Activated CD4-positive, alpha-beta T cell treated with anti-CD3 and anti-CD28 coated beads, Interleukin-2, Interleukin-6, amounts not matched to agents 100 ng/mL and 50 ng/mL, durations not matched to agents 16 hours and 8 hours (primary cell): ENCODE data around the gene SLC12A3.

Experiments
- DNase-seq: peaks from one replicate; pipeline ENCODE4 v3.0.0-alpha.2; 2020

The SLC12A3 gene, protein sequence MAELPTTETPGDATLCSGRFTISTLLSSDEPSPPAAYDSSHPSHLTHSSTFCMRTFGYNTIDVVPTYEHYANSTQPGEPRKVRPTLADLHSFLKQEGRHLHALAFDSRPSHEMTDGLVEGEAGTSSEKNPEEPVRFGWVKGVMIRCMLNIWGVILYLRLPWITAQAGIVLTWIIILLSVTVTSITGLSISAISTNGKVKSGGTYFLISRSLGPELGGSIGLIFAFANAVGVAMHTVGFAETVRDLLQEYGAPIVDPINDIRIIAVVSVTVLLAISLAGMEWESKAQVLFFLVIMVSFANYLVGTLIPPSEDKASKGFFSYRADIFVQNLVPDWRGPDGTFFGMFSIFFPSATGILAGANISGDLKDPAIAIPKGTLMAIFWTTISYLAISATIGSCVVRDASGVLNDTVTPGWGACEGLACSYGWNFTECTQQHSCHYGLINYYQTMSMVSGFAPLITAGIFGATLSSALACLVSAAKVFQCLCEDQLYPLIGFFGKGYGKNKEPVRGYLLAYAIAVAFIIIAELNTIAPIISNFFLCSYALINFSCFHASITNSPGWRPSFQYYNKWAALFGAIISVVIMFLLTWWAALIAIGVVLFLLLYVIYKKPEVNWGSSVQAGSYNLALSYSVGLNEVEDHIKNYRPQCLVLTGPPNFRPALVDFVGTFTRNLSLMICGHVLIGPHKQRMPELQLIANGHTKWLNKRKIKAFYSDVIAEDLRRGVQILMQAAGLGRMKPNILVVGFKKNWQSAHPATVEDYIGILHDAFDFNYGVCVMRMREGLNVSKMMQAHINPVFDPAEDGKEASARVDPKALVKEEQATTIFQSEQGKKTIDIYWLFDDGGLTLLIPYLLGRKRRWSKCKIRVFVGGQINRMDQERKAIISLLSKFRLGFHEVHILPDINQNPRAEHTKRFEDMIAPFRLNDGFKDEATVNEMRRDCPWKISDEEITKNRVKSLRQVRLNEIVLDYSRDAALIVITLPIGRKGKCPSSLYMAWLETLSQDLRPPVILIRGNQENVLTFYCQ

DNA sequence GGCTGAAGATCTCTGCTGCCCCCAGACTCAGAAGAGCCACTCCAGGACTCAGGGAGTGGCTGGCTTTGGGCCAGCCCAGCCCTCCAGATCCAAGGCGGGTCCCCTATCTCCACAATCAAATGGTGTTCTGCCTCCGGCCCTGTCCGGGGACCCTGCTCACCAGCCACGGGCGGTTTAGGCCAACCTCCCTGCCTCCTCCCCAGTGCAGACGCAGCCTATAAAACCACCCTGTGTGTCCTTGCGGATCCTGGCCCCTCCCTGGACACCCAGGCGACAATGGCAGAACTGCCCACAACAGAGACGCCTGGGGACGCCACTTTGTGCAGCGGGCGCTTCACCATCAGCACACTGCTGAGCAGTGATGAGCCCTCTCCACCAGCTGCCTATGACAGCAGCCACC is at the start of gene SLC12A3:
Gene SLC12A3, plus strand, starts transcription at position 248 of the 400 bp plus-strand sequence. Its CDS starts 29 bp downstream, at position 277.
- no peak for DNase-seq

DNA sequence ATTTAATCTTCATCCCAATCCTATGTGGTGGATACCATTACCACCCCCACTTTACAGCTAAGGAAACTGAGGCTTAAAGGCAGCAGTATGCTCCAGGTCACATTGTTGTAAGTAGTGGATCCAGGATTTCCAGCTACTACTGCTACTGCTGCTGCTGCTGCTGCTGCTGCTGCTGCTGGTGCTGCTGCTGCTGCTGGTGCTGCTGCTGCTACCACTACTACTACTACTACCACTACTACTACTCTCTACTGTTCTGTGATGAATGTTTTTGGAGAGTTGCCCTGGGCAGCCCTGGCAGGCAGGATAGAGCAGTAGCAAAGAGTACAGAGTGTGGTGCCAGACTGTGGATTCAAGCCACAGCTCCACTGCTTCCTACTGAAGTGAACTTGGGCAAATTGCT is 49.3 kb upstream of the SLC12A3 start:
- DNase-seq, result no peak

DNA sequence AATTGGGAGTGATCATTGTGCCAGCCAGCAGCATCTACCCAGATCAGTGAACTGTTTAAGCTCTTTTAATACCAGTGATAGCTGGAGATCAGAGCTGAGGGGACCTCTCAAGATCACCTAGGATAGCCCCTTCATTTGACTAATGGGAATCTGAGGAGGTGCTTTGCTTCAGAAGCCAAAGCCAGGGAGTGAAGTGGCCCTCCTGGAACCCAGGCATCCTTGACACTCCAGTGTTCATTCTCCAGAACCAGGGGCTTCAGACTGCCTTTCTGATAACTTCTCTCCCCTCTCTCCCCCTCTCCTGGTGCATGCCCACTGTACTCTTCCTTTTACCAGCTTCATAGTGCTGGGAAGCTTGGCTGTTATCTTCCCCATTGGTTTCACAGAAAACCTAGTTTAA is 48.0 kb upstream of the SLC12A3 start:
- DNase-seq, result no peak

DNA sequence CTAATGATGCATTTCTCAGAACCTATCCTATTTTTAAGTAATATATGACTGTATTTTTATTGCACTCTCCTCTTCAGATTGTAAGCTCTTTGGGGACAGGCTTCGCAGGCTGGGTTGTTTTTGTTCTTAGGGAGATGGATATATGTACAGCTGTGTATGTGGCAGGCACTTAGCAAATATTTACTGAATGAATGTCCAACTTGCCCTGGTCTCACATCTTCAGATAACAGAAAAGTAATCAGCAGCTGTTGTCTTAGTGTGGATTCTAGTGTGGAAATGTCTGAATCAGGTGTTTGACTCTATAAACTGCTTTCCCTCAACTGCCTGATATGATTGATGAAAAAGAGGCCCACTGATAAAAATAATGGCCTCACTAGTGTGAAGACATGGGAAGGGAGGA is 47.1 kb upstream of the SLC12A3 start:
- DNase-seq, result no peak

DNA sequence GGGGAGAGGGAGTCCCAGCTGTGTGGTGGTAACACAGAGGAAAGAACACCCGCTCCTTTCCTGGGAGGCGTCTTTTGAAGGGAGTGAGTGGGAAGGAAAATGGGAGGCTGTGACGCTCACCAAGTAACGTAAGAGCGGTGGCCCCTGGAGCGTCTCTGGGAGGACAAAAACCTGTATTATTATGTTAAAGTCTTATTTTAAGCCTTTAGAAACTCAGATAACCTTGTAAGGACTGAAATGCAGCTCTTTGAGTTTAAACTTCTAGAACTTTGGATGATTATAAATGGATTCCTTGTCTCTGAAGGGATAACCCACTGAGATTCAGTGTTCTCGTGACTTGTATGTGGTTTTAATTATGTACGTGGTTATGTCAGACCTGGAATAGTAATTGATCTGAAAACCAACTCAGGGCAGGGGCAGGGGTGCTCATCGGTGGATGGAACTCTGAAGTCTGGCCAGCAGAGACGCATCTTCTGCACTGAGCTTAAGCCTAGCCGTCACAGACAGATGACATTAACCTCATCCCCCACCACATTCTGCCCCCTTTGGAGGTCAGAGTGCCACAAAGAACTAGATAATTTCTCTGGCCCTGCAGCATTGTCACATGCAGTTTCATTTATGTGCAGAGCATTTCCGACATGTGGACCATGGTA is 41.8 kb upstream of the SLC12A3 start:
- no peak for DNase-seq

DNA sequence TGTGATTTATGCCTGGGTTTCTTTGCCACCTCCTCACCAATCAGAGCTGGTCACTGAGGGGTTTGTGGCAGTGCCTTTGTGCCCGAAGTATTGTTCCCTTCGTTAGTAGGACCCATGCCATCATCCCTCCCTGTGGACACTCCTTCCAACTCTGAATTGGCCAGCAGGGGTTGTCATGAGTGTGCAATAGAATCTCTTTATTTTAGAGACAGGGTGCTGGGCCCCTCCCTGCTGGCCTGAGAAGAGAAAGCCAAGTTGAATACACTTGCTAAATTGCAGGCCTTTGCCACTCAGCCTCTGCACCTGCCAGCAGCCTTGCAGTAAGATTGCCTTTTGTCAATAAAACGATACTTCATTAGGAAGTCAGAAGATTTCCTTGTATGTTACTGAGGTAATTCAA is 40.7 kb upstream of the SLC12A3 start:
- no peak for DNase-seq

DNA sequence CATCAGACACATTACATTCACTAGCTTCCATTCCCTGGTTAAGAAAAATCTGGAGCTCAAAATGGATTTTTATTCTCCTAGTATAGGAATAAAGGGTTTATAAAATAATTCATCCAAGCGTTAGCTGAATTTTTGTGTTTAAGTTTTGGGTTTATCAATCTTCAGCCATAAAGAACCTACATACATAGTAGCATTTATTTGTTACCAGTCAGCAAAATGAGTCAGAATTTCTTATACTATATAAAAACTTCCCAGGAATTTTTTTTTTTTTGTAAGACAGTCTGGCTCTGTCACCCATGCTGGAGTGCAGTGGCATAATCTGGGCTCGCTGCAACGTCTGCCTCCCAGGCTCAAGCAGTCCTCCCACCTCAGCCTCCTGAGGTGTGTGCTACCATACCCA is 40.2 kb upstream of the SLC12A3 start:
- no peak for DNase-seq

DNA sequence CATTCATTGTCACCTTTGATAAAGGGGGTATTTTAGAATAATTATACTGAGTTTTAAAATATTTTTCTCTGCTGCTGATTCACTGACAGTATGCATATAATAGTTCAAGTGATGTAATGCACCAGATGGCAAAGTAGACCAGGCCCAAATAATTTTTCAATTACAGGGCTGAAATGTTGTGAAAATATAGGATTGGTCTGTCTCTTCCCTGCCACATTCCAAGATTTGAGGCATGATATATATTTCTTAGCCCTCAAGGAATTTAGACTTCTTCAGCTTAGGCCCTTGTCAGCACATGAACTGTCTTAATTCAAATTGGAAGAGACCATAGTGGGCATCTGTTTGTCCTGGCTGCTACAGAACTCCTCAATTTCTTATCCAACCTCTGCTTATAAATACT is 39.2 kb upstream of the SLC12A3 start:
- DNase-seq, result no peak

DNA sequence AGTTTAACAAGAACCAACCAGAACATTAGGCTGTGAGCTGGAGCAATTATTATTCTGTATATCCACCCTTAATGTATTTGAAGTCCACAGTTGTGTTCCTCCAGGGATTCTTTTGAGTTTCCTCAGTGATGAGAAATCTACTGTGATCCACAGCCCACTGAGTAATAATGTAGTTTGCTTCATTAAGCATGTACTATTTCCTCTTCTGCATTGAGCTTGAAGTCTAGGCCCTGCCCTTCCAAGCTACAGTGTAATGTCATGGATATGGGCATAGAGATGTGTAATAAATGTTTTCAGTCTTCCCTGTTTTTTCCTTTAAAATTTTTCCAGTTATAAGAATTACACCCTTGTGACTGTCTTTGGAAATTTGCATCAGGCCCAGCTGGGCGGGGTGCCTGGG is 36.4 kb upstream of the SLC12A3 start:
- no peak for DNase-seq

DNA sequence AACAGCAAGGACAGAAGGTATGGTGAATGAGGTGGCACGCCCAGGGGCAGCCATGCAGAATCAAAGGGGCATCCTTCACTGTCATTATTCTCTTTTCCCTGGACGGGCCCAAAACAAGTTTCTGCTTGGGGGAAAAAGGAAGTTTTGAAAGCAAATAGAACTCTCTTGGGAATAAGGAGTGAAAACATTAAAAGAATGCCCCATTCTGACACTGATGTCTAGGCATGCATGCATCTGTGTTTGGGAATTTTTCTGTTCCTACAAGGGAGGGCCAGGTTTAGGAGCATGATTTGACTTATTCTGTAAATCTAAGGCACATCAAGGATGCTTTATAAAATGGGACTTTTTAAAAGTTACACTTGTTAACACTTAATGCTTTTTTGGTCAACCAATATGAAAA is 34.3 kb upstream of the SLC12A3 start:
- no peak for DNase-seq

DNA sequence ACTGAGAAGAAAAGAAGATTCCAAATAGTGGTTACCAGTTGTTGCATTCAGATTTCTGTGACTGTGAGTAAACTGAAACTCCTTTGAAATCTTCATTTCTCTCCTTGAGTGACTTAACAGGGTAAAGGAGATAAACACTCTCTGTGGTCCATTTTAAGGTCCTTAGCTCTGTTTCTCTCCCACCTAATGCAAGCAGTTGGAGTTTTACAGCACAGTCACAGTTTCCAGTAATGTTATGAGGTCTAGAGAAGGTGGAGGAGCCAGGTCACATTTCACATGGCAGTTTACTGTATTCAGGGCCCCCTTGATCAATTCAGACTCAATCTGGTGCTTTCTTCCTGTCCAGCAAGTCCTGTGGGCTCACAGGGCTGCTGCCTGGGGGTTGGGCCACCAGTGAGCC is 32.2 kb upstream of the SLC12A3 start:
- DNase-seq, result peak; percentile 12

DNA sequence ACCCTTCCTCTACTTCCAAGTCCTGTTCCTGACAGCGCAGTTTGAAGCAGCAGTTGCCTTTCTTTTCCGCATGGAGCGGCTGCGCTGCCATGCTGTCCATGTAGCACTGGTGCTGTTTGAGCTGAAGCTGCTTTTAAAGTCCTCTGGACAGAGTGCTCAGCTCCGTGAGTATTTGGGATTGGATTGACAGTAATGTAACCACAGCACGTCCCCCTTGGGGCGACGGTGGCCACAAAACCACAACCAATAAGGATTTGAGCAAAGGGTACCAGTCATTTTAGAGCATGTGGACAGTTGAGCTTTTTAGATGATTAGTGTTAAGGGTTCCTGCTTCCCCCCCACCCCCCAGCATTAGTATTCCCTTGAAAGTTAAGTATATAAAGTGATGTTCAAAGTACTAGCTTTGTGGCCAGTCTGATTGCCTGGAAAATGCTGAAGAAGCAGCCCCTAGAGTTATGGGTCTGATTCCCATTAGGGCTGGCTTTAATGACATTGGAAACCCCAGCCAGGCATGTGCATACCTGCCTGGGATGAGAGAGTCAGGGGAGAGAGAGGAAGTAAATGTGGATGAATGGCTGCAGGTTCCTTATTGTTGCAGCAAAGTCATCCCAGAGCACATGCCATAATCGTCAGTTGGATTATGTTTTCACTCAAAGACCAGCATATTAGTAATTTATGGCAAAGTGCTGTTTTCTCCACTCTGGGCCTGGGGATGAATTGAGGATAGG is 31.6 kb upstream of the SLC12A3 start:
- DNase-seq, result peak; percentile 36

DNA sequence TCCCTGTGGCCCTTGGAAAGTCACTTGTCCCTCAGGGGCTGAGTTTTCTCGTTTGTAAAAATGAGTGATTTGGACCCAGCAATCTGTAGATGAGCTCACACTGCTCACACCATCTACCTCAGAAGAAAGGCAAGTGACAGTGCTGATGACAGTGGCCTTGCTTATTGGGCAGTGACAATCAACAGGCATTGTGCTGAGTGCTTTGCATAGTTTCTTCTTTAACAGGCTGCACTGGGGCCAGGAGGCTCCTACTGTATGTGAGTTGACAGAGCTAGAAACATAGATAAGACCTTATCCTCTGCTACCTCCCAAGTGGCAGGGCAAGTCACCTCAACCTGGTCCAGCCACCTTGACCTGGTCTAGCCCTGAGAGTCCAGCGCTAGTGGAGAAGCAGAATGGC is 29.7 kb upstream of the SLC12A3 start:
- DNase-seq, result no peak

DNA sequence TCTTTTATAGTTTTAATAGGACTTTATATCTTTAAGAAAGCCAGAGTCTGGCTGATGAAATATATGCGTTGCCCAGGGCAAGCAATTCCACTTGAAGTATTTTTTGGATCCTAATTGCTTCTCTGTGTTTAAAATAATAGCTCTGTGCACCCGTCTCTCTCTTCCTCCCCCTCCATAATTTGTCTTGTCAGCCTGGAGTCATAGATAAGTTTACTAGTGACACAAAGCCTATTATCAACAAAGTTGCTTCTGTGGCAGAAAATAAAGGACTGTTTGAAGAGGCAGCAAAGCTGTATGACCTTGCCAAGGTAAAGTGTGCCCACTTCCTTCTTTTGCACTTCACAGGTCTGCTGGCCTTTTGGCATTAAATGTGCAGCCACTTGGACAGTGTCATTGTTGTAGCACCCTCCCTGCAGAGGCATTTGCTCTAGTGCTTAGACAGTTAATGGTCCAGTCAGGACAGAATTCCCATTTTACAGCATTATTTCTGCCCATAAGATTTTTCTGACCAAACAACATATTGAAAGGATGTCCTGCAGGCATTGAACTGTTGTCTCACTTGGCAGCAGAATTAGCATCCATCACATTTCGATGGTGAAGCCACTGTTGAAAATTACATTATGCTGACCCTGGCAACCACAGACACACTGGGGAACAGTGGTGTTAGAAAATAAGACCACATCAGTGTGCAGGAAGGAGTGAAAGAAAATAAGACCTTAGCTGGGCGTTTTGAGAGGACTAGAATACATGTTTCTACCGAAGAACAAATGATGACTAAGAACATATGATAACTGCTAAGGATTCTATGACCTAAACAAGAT is 28.4 kb upstream of the SLC12A3 start:
- DNase-seq, result no peak

DNA sequence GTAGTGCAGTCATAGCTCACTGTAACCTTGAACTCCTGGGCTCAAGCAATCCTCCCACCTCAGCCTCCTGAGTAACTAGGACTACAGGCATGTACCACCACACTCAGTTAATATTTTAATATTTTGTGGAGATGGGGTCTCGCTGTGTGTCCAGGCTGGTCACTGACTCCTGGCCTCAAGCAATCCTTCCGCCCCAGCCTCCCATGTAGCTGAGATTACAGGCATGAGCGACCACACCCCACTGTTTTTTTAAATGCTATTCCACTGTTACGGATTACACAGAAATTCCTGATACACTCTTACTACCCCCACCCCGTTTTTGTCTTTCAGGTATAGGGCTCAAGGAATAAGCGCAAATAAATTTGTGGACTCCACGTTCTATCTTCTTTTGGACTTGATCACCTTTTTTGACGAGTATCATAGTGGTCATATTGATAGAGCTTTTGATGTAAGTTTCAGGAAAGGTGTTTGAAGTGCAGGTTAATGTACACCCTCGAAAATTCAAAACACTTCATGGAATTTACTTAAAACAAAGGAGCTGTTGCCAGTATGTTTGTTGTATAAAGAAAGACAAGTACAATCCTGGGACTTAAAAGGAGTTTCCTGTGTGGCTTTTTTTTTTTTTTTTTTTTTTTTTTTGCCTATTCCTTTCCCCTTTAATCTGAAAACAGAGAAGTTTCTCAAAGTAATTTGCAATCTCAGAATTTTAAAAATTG is 26.2 kb upstream of the SLC12A3 start:
- no peak for DNase-seq

DNA sequence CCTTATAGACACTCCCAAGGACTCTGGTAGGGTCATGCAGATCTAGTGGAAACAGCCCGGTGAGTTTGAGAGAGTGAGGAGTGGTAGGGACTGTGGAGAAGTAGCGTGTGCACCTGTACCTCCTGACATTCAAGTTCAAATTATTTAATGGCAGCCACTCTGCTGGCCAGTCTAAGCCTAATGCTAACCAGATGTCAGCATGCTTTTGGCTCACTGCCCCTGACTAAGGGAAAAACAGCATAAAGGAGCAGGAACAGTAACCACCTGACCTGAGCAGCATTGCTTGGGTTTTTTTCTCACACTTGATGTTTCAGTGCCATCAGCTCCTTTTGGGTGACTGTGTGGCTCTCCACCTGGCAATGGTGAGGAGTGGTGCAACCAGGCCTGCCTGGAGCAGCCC is 23.8 kb upstream of the SLC12A3 start:
- DNase-seq, result no peak

DNA sequence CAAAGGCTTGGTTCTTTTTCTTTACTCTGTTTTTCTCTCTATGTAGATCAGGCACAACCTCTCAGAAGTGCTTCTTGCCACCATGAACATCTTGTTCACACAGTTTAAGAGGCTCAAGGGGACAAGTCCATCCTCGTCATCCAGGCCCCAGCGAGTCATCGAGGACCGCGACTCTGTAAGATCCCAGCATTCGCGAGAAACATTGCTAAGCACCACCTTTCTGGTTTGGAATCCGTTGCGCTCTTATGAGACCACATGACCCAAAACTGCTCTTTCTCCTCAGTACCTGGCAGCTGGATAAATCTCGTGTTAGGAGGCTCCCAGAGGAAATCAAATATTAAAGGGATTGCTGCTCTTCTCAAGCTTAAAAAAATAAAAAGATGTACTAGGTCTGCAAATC is 23.3 kb upstream of the SLC12A3 start:
- no peak for DNase-seq

DNA sequence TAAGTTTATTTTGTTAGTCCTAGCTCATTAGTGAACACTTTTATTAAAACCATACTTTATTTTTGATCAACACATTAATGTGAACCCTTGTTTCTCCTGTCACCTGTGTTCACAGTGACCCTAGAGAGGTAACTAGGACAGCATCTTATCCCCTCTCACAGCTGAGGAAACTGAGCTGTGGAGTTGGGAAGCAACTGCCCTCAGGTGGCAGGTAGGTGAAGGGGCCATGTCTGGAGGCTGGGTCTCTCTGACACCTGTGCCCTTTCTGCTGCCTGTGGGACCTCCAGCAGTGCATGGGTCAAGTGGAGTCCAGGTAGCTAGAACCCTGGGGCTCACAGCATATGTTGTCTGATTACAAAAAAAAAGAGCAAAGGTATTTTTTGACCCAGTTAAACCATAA is 22.9 kb upstream of the SLC12A3 start:
- DNase-seq, result no peak

DNA sequence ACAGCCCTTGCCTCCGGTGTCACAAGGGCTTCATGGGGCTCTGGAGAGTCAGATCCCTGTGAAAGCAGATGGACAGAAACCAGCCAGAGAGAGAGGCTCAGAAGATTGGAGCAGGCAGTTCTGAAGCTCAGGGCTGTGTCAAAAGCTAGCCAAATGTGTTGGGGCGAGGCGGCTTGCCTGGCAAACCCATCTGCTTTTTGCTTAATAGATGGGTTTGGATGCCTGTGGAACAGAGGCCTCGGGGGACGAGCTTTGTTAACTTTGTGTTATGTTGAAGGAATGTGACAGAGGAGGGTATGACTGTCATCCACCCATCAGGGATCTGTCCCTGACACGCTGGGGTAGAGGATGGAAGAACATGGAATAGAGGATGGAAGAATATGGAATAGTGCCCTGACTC is 21.0 kb upstream of the SLC12A3 start:
- DNase-seq, result no peak

DNA sequence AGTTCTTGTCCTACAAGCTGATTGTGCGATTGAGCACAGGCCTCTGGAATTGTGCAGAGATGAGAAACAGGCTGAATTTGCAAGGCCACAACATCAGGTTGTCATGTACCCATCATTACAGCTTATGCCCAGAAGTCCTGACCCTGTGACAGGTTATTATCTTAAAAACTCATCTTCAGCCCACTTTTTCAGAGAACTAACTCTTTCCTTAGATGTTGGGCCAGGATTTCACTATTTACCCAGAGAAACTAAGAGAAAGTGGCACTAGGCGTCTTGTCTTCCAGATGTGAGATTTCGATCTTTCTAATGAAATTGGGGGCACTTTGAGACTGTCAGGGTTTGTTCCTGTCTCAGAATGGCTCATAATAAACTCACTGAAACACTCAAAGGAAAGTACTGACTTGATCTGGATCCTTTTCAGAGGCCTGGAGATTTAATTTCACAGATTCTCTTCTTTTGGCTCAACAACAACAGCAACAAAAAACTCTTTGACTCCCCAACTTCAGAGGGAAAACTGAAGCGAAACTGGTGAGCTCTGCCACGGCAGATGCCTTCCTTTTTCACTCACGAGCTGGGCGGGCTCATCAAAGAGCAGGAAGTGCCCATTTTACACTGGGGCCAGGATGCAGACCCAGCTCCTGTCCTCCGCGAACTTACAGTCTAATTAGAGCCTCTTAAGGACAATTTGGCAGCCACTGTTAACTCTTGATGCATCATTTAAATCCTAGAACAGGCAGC is 17.7 kb upstream of the SLC12A3 start:
- DNase-seq, result peak; percentile 47
